GM12801 (cell line): ENCODE results near the gene SH3D21.

Experiments
- TF ChIP-seq, protein P1 (sequence below): IDR thresholded peaks from one replicate; pipeline ENCODE4 v1.5.1; 2011; ENCODE audit warnings: control low read depth; ENCODE audit not compliant: insufficient read length; ENCODE audit errors: extremely low read depth

Gene SH3D21

DNA sequence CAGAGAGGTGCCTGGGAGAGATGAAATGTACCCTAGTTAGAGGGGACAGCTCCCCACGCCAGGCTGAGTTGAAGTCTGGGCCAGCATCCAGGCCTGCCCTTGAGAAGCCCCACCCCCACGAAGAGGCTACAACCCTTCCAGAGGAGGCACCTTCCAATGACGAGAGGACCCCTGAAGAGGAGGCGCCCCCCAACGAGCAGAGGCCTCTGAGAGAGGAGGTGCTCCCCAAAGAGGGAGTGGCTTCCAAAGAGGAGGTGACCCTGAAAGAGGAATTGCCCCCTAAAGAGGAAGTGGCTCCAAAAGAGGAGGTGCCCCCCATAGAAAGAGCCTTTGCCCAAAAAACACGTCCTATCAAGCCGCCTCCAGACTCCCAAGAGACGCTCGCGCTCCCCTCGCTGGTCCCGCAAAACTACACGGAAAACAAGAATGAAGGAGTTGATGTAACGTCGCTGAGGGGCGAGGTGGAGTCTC lies 14.2 kb downstream of the SH3D21 start:
- TF ChIP-seq, protein P1, sequence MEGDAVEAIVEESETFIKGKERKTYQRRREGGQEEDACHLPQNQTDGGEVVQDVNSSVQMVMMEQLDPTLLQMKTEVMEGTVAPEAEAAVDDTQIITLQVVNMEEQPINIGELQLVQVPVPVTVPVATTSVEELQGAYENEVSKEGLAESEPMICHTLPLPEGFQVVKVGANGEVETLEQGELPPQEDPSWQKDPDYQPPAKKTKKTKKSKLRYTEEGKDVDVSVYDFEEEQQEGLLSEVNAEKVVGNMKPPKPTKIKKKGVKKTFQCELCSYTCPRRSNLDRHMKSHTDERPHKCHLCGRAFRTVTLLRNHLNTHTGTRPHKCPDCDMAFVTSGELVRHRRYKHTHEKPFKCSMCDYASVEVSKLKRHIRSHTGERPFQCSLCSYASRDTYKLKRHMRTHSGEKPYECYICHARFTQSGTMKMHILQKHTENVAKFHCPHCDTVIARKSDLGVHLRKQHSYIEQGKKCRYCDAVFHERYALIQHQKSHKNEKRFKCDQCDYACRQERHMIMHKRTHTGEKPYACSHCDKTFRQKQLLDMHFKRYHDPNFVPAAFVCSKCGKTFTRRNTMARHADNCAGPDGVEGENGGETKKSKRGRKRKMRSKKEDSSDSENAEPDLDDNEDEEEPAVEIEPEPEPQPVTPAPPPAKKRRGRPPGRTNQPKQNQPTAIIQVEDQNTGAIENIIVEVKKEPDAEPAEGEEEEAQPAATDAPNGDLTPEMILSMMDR = no peak

DNA sequence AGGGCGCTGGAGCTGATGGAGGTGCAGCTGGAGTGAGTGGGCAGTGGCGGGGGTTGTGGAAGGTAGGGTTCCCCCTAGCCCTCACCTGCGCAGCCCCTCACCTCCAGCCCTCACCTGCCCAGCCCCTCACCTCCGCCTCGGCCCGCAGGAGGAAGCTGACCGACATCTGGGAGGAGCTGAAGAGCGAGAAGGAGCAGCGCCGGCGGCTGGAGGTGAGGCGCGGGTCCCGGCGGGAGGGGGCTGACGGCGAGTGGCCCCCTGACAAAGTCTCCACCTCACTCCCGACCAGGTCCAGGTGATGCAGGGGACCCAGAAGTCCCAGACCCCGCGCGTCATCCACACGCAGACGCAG lies 14.6 kb downstream of the SH3D21 start:
- TF ChIP-seq, protein P1 = no peak

DNA sequence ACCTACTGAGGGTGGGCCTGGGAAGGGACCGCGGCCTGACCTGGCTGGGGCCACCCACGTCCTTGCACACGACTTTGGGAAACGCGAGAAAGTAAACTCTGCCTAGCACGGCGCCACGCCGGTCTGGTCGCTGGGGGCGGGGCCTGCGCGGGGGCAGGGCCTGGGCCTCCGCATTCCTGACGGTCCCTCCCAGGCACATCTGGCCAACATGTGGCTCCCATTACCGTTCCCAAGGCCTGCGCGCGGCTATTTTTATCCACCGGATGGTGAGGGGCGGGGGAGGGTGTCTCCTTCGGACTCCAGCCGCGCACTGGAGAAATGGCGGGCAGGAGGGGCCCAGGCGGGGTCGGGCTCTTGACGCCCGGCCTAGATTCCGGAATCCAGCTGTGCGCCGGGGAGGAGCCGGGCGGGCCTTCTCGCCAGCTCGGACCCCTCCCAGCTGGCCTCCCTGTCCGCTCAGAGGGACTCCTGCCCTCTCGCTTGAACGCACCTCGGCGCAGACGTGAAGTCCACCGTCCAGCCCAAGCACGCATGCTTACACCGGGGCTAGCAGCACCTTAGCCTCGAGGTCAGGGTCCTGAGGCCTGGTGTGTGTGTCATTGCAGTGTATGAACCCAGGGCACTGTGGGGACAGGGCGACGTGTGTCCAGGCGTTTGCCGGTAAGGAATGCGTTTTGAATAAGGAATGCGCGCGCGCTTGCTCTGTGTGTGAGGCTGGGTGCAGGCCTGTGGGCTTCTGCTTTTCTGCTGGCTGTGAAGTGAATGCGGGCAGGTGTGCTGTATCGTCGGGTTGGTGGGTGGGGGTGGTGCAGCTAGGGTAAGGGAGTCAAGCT lies 15.2 kb downstream of the SH3D21 start:
- TF ChIP-seq, protein P1 = no peak

DNA sequence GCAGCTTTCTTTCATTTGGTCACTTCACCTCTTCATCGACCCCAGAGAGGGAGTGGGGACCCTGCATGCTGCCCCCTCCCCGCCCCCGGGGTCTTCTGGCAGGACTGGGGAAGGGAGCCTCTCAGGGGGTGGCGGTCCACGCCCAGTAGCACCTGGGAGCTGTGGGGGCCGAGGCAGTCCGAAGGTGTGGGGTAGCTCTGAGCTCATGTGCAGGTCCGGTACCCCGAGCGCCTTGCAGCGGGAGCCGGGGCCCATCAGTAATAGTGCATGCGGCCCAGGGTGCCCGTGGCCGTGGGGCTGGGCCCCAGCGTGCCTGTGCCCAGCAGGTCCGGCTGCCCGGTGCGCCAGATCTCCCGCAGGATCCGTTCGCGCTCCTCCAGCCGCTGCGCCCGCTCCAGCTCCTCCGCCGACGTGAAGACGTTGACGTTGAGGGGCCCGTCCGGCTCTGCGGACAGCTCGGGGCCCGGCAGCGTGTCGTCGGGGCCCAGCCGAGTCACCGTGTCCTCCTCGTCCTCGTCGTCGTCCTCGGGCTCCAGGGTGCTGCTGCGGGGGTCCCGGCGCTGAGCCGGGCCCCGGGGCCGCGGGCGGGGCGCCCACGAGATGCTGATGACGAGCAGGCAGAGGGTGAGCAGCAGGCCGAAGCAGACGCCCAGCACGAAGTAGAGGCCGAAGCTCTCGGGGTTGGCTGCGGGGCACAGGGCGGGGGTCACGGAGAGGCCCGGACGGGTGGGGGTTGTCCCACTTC lies 16.0 kb downstream of the SH3D21 start:
- TF ChIP-seq, protein P1 = no peak

DNA sequence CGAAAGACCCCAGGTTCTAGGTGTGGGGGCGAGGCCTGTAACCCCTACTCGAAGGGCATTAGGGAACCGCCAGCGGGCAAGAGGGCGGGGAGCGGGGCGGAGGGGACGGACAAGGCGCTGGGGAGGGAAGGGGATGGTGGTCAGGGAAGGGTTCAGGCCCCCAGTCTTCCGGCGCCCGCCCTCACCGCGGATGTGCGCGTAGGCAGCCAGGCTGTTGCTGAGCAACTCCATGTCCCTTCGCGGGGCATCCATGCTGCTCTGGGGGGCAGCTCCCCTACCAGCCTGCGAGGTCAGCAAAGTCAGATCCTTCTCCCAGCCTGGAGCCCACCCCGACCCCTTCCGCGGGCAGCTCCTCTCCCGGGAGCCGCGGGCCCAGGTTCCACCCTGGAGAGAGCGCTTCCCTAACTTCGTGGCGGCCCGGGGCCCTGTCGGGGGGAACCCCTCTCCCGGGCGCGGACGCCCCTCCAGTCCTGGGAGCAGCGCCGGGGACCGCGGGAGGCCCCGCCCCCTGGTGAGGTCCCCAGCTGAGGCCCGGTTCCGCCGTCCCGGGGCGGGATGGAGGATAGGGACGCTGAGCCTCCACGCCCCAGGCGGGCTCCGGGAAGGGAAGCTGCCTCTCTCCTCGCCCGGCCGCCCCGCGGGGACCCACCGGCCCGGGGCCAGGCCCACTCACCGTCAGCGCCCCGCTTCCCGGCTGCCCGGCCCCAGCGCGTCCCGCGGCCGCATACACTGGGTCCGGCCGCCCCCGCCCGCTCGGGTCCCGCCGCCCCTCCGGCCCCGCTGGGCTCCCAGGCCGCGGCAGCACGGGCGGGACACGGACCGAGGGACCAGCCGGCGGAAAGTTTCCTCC lies 16.8 kb downstream of the SH3D21 start:
- TF ChIP-seq, protein P1 = no peak

DNA sequence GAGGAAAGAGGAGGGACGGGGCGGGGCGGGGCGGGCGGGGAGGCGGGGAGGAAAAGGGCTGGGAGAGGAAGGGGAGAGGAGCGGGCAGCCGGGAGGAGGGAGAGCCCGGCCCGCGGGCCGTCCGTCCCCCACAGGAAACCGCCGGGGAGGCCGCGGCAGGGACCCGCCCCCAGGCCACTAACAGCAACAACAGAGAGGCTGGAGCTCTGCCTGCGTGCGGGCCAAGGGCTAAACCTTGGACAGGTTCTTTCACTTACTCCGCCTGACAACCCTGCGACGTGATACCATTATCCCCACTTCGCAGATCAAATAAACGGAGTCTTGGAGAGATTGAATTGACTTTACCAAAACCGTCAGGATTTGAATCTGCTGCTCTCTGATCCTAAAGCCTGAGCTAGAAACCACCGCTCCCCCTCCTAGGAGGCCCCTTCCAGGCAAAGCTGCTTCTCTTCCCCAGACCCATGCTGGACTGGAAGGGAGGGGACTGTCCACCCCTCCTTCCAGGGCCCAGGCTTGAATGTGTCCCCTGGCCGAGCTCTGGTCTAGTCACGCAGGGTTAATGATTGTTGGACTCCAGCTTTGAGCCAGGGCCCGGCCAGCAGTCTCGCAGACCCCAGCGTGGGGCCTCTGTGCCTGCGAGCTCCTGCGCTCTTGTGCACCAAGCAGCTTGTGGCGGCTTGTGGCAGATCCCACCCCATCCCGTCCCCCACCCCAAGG lies 17.6 kb downstream of the SH3D21 start, which contains the start of gene EVA1B:
Gene EVA1B (minus strand): TSS at position 10 of the 717 bp plus-strand sequence. CDS start 608 bp downstream, outside the sequence.
- TF ChIP-seq, protein P1 = no peak
